H1 (cell line): ENCODE data around the gene TOP3B. TPM values are rescaled to one million over a fixed set of nuclear protein-coding genes. Genes with fewer than 3 reads are reported as not detected.

ENCODE experiments used
- CTCF ChIA-PET: fragments of 300-600 bp; sonication (Branson Sonifier 250); formaldehyde crosslinking; loops from one replicate; lab custom pipeline; 2021; ENCODE audit not compliant: partially characterized antibody; lab: Charles Lee
- POLR2A ChIA-PET: fragments of 300-600 bp; sonication (Branson Sonifier 250); formaldehyde crosslinking; loops from one replicate; lab custom pipeline; 2021; ENCODE audit warnings: inconsistent platforms; ENCODE audit not compliant: partially characterized antibody; lab: Charles Lee
- DNase-seq, 2 experiments: peaks; one replicate each; pipeline versions ENCODE4 v3.0.0 to v3.0.0-alpha.2; 2010 to 2022; ENCODE audit warnings: low spot score in 2 of 2, low read depth in 1 of 2, mixed read lengths in 1 of 2
- FAIRE-seq: peaks from 2 replicates; lab custom pipeline; 2011; peaks lifted over from hg19 to GRCh38; lab: Jason Lieb, UNC
- H2AFZ ChIP-seq: 2 replicates; pipeline ENCODE4 v1.8.1; 2012; ENCODE audit warnings: low read length, inconsistent platforms
- H2AK5ac ChIP-seq: 2 replicates; pipeline ENCODE4 v1.6.1; 2013; ENCODE audit warnings: low read depth, low read length
- H2BK120ac ChIP-seq: replicated peaks from 2 replicates; pipeline ENCODE3; 2013; ENCODE audit warnings: low read depth, low read length, inconsistent platforms
- H2BK12ac ChIP-seq: 2 replicates; pipeline ENCODE4 v1.6.1; 2013; ENCODE audit warnings: low read depth, low read length
- H2BK15ac ChIP-seq: 2 replicates; pipeline ENCODE4 v1.6.1; 2013; ENCODE audit warnings: low read length
- H2BK20ac ChIP-seq: 2 replicates; pipeline ENCODE4 v1.6.1; 2013; ENCODE audit warnings: low read length
- H2BK5ac ChIP-seq: 2 replicates; pipeline ENCODE4 v1.6.1; 2013; ENCODE audit warnings: low read depth, low read length
- H3K14ac ChIP-seq: 2 replicates; pipeline ENCODE4 v1.6.1; 2013; ENCODE audit warnings: inconsistent platforms; ENCODE audit not compliant: insufficient read length
- H3K18ac ChIP-seq: 2 replicates; pipeline ENCODE4 v1.6.1; 2013; ENCODE audit warnings: low read length; ENCODE audit errors: extremely low read depth
- H3K23ac ChIP-seq: 2 replicates; pipeline ENCODE4 v1.6.1; 2013; ENCODE audit warnings: inconsistent platforms; ENCODE audit not compliant: insufficient read length
- H3K23me2 ChIP-seq: 2 replicates; pipeline ENCODE4 v1.6.1; 2013; ENCODE audit warnings: low read depth, low read length
- H3K27ac ChIP-seq: 2 replicates; pipeline ENCODE4 v1.6.1; 2011; ENCODE audit warnings: low read depth, low read length, inconsistent platforms
- H3K27me3 ChIP-seq, 4 experiments: replicated peaks in 1 of 4; 1 replicate in 1 of 4; 2 replicates in 3 of 4; pipeline versions ENCODE4 v1.6.1 to v1.8.1; 2011 to 2013; ENCODE audit warnings: low read length in 3 of 4, mild to moderate bottlenecking in 3 of 4, inconsistent platforms in 2 of 4, mixed read lengths in 2 of 4, moderate library complexity in 1 of 4; ENCODE audit not compliant: control insufficient read depth in 3 of 4, insufficient read depth in 3 of 4; ENCODE audit errors: extremely low read depth in 1 of 4
- H3K36me3 ChIP-seq, 4 experiments: 2 replicates each; pipeline versions ENCODE4 v1.6.1 to v1.8.1; 2011 to 2013; ENCODE audit warnings: mild to moderate bottlenecking in 4 of 4, low read length in 3 of 4, moderate library complexity in 2 of 4, control low read depth in 1 of 4, inconsistent platforms in 1 of 4; ENCODE audit not compliant: insufficient read depth in 4 of 4, control insufficient read depth in 2 of 4
- H3K4ac ChIP-seq: replicated peaks from 2 replicates; pipeline ENCODE3; 2013; ENCODE audit warnings: low read length, low read depth, mixed read lengths, inconsistent platforms; ENCODE audit not compliant: insufficient read length
- H3K4me1 ChIP-seq, 4 experiments: replicated peaks in 1 of 4; 1 replicate in 1 of 4; 2 replicates in 3 of 4; pipeline versions ENCODE4 v1.6.1 to v1.8.1; 2011 to 2013; ENCODE audit warnings: low read length in 3 of 4, inconsistent platforms in 2 of 4, mixed read lengths in 1 of 4; ENCODE audit not compliant: insufficient read depth in 4 of 4, control insufficient read depth in 3 of 4
- H3K4me2 ChIP-seq, 2 experiments: 2 replicates each; pipeline versions ENCODE4 v1.6.1 to v1.8.1; 2011 to 2013; ENCODE audit warnings: low read depth in 2 of 2, low read length in 2 of 2, control low read depth in 1 of 2, inconsistent platforms in 1 of 2, mild to moderate bottlenecking in 1 of 2; ENCODE audit not compliant: insufficient read depth in 1 of 2
- H3K4me3 ChIP-seq, 4 experiments: fragments of 200-600, 300-600 bp in 1 of 4; sonication (generic), shearing (Covaris generic), sonication (Bioruptor Twin) in 1 of 4; 2 replicates each; pipeline versions ENCODE4 v1.5.1 to v1.8.1; 2011 to 2016; ENCODE audit warnings: low read length in 4 of 4, low read depth in 3 of 4, control low read depth in 2 of 4, inconsistent platforms in 2 of 4, mild to moderate bottlenecking in 2 of 4, mixed read lengths in 1 of 4, moderate library complexity in 1 of 4; ENCODE audit not compliant: insufficient read depth in 2 of 4; ENCODE audit errors: extremely low read depth in 1 of 4
- H3K56ac ChIP-seq: replicated peaks from 2 replicates; pipeline ENCODE3; 2013; ENCODE audit warnings: low read depth, mild to moderate bottlenecking, mixed read lengths, low read length, inconsistent platforms; ENCODE audit not compliant: insufficient read length
- H3K79me1 ChIP-seq: 2 replicates; pipeline ENCODE4 v1.6.1; 2013; ENCODE audit warnings: low read depth, low read length, control low read depth
- H3K79me2 ChIP-seq, 2 experiments: 2 replicates each; pipeline versions ENCODE4 v1.6.1 to v1.8.1; 2012 to 2013; ENCODE audit warnings: low read length in 2 of 2, mild to moderate bottlenecking in 2 of 2, inconsistent platforms in 1 of 2; ENCODE audit not compliant: insufficient read depth in 2 of 2, control insufficient read depth in 1 of 2
- H3K9ac ChIP-seq, 4 experiments: replicated peaks in 1 of 4; 1 replicate in 1 of 4; 2 replicates in 3 of 4; pipeline versions ENCODE4 v1.6.1 to v1.8.1; 2011 to 2013; ENCODE audit warnings: low read depth in 3 of 4, low read length in 3 of 4, control low read depth in 2 of 4, mild to moderate bottlenecking in 2 of 4, moderate library complexity in 2 of 4, inconsistent platforms in 1 of 4; ENCODE audit errors: extremely low read depth in 1 of 4
- H3K9me3 ChIP-seq, 2 experiments: 2 replicates each; pipeline versions ENCODE4 v1.6.1 to v1.8.1; 2012 to 2013; ENCODE audit warnings: mild to moderate bottlenecking in 2 of 2, moderate library complexity in 2 of 2, control low read depth in 1 of 2, inconsistent platforms in 1 of 2, low read depth in 1 of 2, low read length in 1 of 2, mixed read lengths in 1 of 2; ENCODE audit not compliant: insufficient read depth in 2 of 2
- H4K20me1 ChIP-seq, 2 experiments: replicated peaks in 1 of 2; 2 replicates each; pipeline versions ENCODE3 to v1.8.1; 2011 to 2013; ENCODE audit warnings: inconsistent platforms in 2 of 2, low read length in 2 of 2, mild to moderate bottlenecking in 1 of 2; ENCODE audit not compliant: insufficient read depth in 2 of 2, control insufficient read depth in 1 of 2
- H4K5ac ChIP-seq: 2 replicates; pipeline ENCODE4 v1.6.1; 2013; ENCODE audit warnings: low read length, low read depth, mixed read lengths, inconsistent platforms; ENCODE audit not compliant: insufficient read length
- H4K8ac ChIP-seq: 2 replicates; pipeline ENCODE4 v1.8.0; 2013; ENCODE audit warnings: mild to moderate bottlenecking, moderate library complexity, low read length, inconsistent platforms; ENCODE audit not compliant: insufficient read depth; ENCODE audit errors: extremely low read depth
- H4K91ac ChIP-seq: replicated peaks from 2 replicates; pipeline ENCODE3; 2013; ENCODE audit warnings: low read length, mixed read lengths, inconsistent platforms; ENCODE audit not compliant: insufficient read length
- BACH1 ChIP-seq: IDR thresholded peaks from 2 replicates; pipeline ENCODE4 v1.6.1; 2012; ENCODE audit warnings: low read length, improper control_type of control experiment
- CBX8 ChIP-seq: fragments of 300-800, 300-1000 bp; sonication (generic); IDR thresholded peaks from 2 replicates; pipeline ENCODE4 v1.7.1; 2016; ENCODE audit warnings: low read depth, low read length, borderline replicate concordance
- EZH2 ChIP-seq: fragments of 200-600 bp; sonication (generic); IDR thresholded peaks from 2 replicates; pipeline ENCODE4 v1.7.1; 2012; ENCODE audit warnings: low read depth, mild to moderate bottlenecking, moderate library complexity, low read length, inconsistent platforms; ENCODE audit not compliant: severe bottlenecking
- GABPA ChIP-seq: IDR thresholded peaks from 2 replicates; pipeline ENCODE4 v1.6.1; 2011; ENCODE audit warnings: mild to moderate bottlenecking, low read length, moderate library complexity, borderline replicate concordance; ENCODE audit not compliant: insufficient read depth
- JUND ChIP-seq: IDR thresholded peaks from 2 replicates; pipeline ENCODE4 v1.6.1; 2011; ENCODE audit warnings: mild to moderate bottlenecking, improper control_type of control experiment, low read length
- POLR2A ChIP-seq, 2 experiments: IDR thresholded peaks; 1 replicate in 1 of 2; 2 replicates in 1 of 2; pipeline ENCODE4 v1.6.1; 2011; ENCODE audit warnings: low read depth in 2 of 2, low read length in 2 of 2, mild to moderate bottlenecking in 2 of 2; ENCODE audit errors: control extremely low read depth in 1 of 2
- RBBP5 ChIP-seq: IDR thresholded peaks from 2 replicates; pipeline ENCODE4 v1.7.1; 2012; ENCODE audit warnings: low read depth, mild to moderate bottlenecking, inconsistent platforms, low read length, moderate library complexity, borderline replicate concordance
- SIN3A ChIP-seq, 2 experiments: IDR thresholded peaks in 1 of 2; conservative IDR thresholded peaks in 1 of 2; 2 replicates each; pipeline ENCODE4 v1.6.1; 2011 to 2012; ENCODE audit warnings: low read length in 2 of 2, improper control_type of control experiment in 1 of 2, low read depth in 1 of 2, mild to moderate bottlenecking in 1 of 2
- SIX5 ChIP-seq: IDR thresholded peaks from 2 replicates; pipeline ENCODE4 v1.6.1; 2011; ENCODE audit warnings: mild to moderate bottlenecking, low read depth, low read length
- SP2 ChIP-seq: IDR thresholded peaks from 2 replicates; pipeline ENCODE4 v1.6.1; 2012; ENCODE audit warnings: mild to moderate bottlenecking, low read length, inconsistent platforms
- SP4 ChIP-seq: IDR thresholded peaks from 2 replicates; pipeline ENCODE4 v1.6.1; 2012; ENCODE audit warnings: low read length, inconsistent platforms
- TCF12 ChIP-seq: IDR thresholded peaks from 2 replicates; pipeline ENCODE4 v1.6.1; 2011; ENCODE audit warnings: low read depth, mild to moderate bottlenecking, low read length
- ZNF274 ChIP-seq: IDR thresholded peaks from 2 replicates; pipeline ENCODE4 v1.7.0; 2012; ENCODE audit warnings: low read length, borderline replicate concordance; ENCODE audit errors: extremely low read depth
- WGBS, 2 experiments: shearing (Covaris generic) in 1 of 2; methylation state at CpG; one replicate each; pipeline versions ENCODE4 v1.1.6 to v1.1.7; 2013 to 2015; ENCODE audit warnings: low lambda C conversion rate in 2 of 2, mixed read lengths in 2 of 2, inconsistent platforms in 1 of 2, low coverage in 1 of 2, missing lambda C conversion rate in 1 of 2; ENCODE audit not compliant: insufficient replicate concordance in 2 of 2, insufficient coverage in 1 of 2, insufficient read length in 1 of 2; ENCODE audit errors: extremely low coverage in 1 of 2, missing lambda C conversion rate in 1 of 2; 5-methylcytosine and 5-hydroxymethylcytosine counted together
- polyA plus RNA-seq, 7 experiments: library from polyadenylated mRNA; depleted of rRNA in 3 of 7; stranded (reverse) in 5 of 7; unstranded in 2 of 7; fragments of >200 nt in 5 of 7; fragments of 200-250 nt in 2 of 7; gene quantifications; 1 replicate in 5 of 7; 2 replicates in 1 of 7; 4 replicates in 1 of 7; pipeline versions ENCODE4 v1.2.1 to v1.2.3, GENCODE V29; 2011 to 2013; ENCODE audit warnings: missing spikeins in 2 of 7, mixed read lengths in 2 of 7
- total RNA-seq: library from RNA; stranded (reverse); fragmentation: NEBNext Ultra II Directional; extraction: Animal tissue kit (Norgen Biotek cat#: 25700); gene quantifications from 2 replicates; pipeline ENCODE4 v1.2.1, GENCODE V29; 2021
- TF ChIP-seq, protein P1 (sequence below): IDR thresholded peaks from 2 replicates; pipeline ENCODE4 v1.6.1; 2012; ENCODE audit warnings: inconsistent platforms

Gene TOP3B
- total and polyA plus RNA-seq, 2 of the 8 experiments (the other 6 are each of a cell fraction or from before 2014, with no cell fraction given): 30.4 to 52.8 TPM

- CTCF ChIA-PET: interaction anchor here (0.6 kb wide), 1 partner anchor 159 kb away, joined by 3 read pairs; no protein-coding TSS in a partner anchor
- Histone ChIP-seq H3K4me1 (peaks cover 1 to 9% (median 3%) of the 10 kb centered on the region in 4 experiments; a peak in 5 of 7 replicates), H4K5ac (no peak overlapping the region), H3K23ac (no peak overlapping the region), H3K23me2 (no peaks in the 10 kb centered on the region), H4K91ac (no peak overlapping the region), H3K79me1 (no peaks in the 10 kb centered on the region), H2BK20ac (no peak overlapping the region), H3K14ac (no peak overlapping the region), H3K4ac (no peak overlapping the region), H2BK15ac (no peak overlapping the region), H3K36me3 (0 out of 8 replicates have a peak, but pooled peaks cover 0 to 3% (median 1%) of the 10 kb centered on the region in 4 experiments), H4K20me1 (peaks cover 0 to 2% of the 10 kb centered on the region in 2 experiments), H3K79me2 (no peaks in the 10 kb centered on the region), H2BK12ac (no peak overlapping the region), H3K18ac (no peak overlapping the region), H2BK120ac (no peak overlapping the region), H3K56ac (no peak overlapping the region), H3K4me2 (no peak overlapping the region), H2AFZ (no peak overlapping the region), H2BK5ac (no peak overlapping the region), H3K27ac (no peak overlapping the region), H3K27me3 (no peaks in the 10 kb centered on the region), H3K9me3 (no peaks in the 10 kb centered on the region), H3K9ac (no peak overlapping the region), H3K4me3 (no peak overlapping the region), H4K8ac (no peak overlapping the region), H2AK5ac (no peak overlapping the region)
- POLR2A ChIA-PET: interaction anchor here (0.6 kb wide), 1 partner anchor 120 kb away, joined by 5 read pairs; no protein-coding TSS in a partner anchor
- FAIRE-seq: no peak
- 93% methylated on average over 19 of the region's 19 CpGs; no CpG with 5 or more reads in 1 of the 2 experiments for WGBS, 2 experiments
- no peak for DNase-seq
- no peak for TF ChIP-seq ZNF274
- no peak for TF ChIP-seq GABPA
- no peak for TF ChIP-seq SIX5
- TF ChIP-seq BACH1: no peak
- no peak for TF ChIP-seq EZH2
- TF ChIP-seq SIN3A (conservative IDR thresholded peaks at IDR 0.05 in 1 of 2, IDR thresholded peaks at IDR 0.05 in 1 of 2; ENCODE audit: low read depth in 1 of 2, low read length in 2 of 2): no peak
- TF ChIP-seq POLR2A (IDR thresholded peaks at IDR 0.05; ENCODE audit: control extremely low read depth in 1 of 2, low read depth in 2 of 2, low read length in 2 of 2): no peak
- TF ChIP-seq, protein P1, sequence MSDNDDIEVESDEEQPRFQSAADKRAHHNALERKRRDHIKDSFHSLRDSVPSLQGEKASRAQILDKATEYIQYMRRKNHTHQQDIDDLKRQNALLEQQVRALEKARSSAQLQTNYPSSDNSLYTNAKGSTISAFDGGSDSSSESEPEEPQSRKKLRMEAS: no peak
- no peak for TF ChIP-seq TCF12
- TF ChIP-seq RBBP5: no peak
- TF ChIP-seq CBX8: no peak
- TF ChIP-seq SP4: no peak
- TF ChIP-seq JUND: no peak
- no peak for TF ChIP-seq SP2
Observed at GRCh38 chr22:21933910-21934309, 48.7 kb downstream of the TOP3B start.
